Tibial nerve (tissue), 4 donors: ENCODE measurements around the gene MCC. TPM values are rescaled to one million over a fixed set of nuclear protein-coding genes. Genes with fewer than 3 reads are reported as not detected.
A peak's percentile ranks its signal among the peaks of the same experiment; 100 is the strongest.

Experiments used
- DNase-seq, 2 donors: peaks; one replicate each; pipeline ENCODE4 v3.0.0-alpha.2; 2019; ENCODE audit warnings: low spot score in 2 of 2
- H3K27ac ChIP-seq, 4 donors: fragments of 200-600 bp; sonication (generic) in 3 of 4; one replicate each; pipeline ENCODE4 v1.5.1; 2017 to 2019; ENCODE audit warnings: mild to moderate bottlenecking in 1 of 4
- H3K27me3 ChIP-seq, 2 donors: fragments of 200-600 bp; sonication (generic) in 1 of 2; one replicate each; pipeline versions ENCODE4 v1.5.1 to v1.6.0; 2017 to 2019
- H3K36me3 ChIP-seq, 3 donors: fragments of 200-600 bp; sonication (generic); one replicate each; pipeline ENCODE4 v1.5.1; 2018 to 2019
- H3K4me1 ChIP-seq, 4 donors: fragments of 200-600 bp; sonication (generic) in 3 of 4; one replicate each; pipeline ENCODE4 v1.5.1; 2017 to 2019
- H3K4me3 ChIP-seq, 4 donors: fragments of 200-600 bp; sonication (generic) in 3 of 4; one replicate each; pipeline ENCODE4 v1.5.1; 2017 to 2019; ENCODE audit warnings: mild to moderate bottlenecking in 1 of 4, moderate library complexity in 1 of 4
- H3K9me3 ChIP-seq, 4 donors: fragments of 200-600 bp; sonication (generic) in 3 of 4; one replicate each; pipeline ENCODE4 v1.5.1; 2017 to 2019
- EP300 ChIP-seq, 2 donors: sonication (generic); formaldehyde crosslinking; IDR thresholded peaks; one replicate each; pipeline ENCODE4 v1.6.1; 2017; ENCODE audit warnings: antibody characterized with exemption in 2 of 2, mild to moderate bottlenecking in 1 of 2
- POLR2A ChIP-seq, 2 donors: fragments of 450-650 bp; IDR thresholded peaks; one replicate each; pipeline ENCODE4 v1.6.1; 2017; ENCODE audit warnings: antibody characterized with exemption in 2 of 2, mild to moderate bottlenecking in 2 of 2, moderate library complexity in 2 of 2
- WGBS, 2 donors: methylation state at CpG; one replicate each; pipeline ENCODE4 v1.1.5; 2018; 5-methylcytosine and 5-hydroxymethylcytosine counted together
- total RNA-seq, 4 donors: library from RNA; depleted of rRNA; stranded (reverse); fragments of >200 nt; gene quantifications; one replicate each; pipeline ENCODE4 v1.1.0, GENCODE V29; 2016
- TF ChIP-seq, protein P1 (sequence below), 5 experiments: fragments of 200-600 bp in 3 of 5; fragments of 450-650 bp in 2 of 5; sonication (generic) in 3 of 5; IDR thresholded peaks; one replicate each; pipeline ENCODE4 v1.5.1; 2016 to 2019; ENCODE audit warnings: antibody characterized with exemption in 5 of 5, mild to moderate bottlenecking in 3 of 5, moderate library complexity in 2 of 5

Gene MCC
- total RNA-seq, 4 donors from 2014 or later = 55.5 to 122 (median 80.9) TPM

DNA sequence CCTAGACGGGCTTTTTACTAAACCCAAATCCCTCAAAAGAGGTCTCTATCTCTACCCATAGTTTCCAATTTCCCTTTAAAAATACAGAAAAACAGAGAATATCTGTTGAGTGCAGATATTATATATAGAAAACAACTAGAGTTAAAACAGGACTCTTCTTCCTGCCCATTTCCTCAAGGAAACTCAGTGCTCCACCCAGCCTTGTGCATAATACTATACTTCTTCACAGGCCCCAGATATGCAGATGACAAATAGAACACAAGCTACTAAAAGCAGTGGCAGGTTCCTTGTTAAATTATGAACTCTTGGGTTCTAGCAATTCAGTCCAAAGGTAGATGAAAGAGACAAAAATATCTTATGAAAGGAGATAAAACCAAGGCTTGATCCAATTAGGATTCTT lies 253.7 kb downstream of the MCC start:
- Histone ChIP-seq H3K36me3 (no peaks in the 10 kb centered on the region), H3K4me3 (no peak overlapping the region), H3K27me3 (no peaks in the 10 kb centered on the region), H3K27ac (no peak overlapping the region), H3K9me3 (no peaks in the 10 kb centered on the region), H3K4me1 (peaks cover 0 to 57% (median 18%) of the 10 kb centered on the region in 4 donors)
- WGBS, 2 donors = 56 to 71% methylated on average over 1 of the region's 1 CpG
- TF ChIP-seq EP300 (IDR thresholded peaks at IDR 0.05) = no peak
- TF ChIP-seq, protein P1, sequence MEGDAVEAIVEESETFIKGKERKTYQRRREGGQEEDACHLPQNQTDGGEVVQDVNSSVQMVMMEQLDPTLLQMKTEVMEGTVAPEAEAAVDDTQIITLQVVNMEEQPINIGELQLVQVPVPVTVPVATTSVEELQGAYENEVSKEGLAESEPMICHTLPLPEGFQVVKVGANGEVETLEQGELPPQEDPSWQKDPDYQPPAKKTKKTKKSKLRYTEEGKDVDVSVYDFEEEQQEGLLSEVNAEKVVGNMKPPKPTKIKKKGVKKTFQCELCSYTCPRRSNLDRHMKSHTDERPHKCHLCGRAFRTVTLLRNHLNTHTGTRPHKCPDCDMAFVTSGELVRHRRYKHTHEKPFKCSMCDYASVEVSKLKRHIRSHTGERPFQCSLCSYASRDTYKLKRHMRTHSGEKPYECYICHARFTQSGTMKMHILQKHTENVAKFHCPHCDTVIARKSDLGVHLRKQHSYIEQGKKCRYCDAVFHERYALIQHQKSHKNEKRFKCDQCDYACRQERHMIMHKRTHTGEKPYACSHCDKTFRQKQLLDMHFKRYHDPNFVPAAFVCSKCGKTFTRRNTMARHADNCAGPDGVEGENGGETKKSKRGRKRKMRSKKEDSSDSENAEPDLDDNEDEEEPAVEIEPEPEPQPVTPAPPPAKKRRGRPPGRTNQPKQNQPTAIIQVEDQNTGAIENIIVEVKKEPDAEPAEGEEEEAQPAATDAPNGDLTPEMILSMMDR (IDR thresholded peaks at IDR 0.05) = no peak
- TF ChIP-seq POLR2A (IDR thresholded peaks at IDR 0.05) = no peak
- no peak for DNase-seq

DNA sequence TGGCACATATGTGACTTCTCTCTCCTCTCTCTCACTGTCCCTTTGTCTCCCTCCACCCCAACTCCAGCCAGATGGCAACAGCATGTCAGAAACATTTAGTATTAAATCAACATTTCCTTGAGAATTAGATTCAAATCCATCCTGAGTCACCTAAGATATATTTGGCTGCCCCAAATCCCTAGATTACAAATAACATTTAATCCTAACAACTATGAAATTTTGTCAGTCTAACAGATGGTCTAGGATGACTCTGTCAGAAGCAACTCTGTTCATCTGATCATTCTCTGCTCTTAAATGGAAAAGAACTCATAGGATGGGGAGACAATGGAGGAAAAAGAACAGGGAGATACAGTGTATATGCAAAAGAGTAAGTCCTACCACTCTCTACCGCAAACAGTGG lies 254.6 kb downstream of the MCC start:
- no peak for TF ChIP-seq EP300 (IDR thresholded peaks at IDR 0.05)
- Histone ChIP-seq H3K4me1 (peaks cover 0 to 57% (median 18%) of the 10 kb centered on the region in 4 donors), H3K4me3 (no peak overlapping the region), H3K27me3 (no peaks in the 10 kb centered on the region), H3K36me3 (no peaks in the 10 kb centered on the region), H3K27ac (no peak overlapping the region), H3K9me3 (no peaks in the 10 kb centered on the region)
- 94 to 96% methylated on average over 1 of the region's 1 CpG for WGBS, 2 donors
- no peak for DNase-seq

DNA sequence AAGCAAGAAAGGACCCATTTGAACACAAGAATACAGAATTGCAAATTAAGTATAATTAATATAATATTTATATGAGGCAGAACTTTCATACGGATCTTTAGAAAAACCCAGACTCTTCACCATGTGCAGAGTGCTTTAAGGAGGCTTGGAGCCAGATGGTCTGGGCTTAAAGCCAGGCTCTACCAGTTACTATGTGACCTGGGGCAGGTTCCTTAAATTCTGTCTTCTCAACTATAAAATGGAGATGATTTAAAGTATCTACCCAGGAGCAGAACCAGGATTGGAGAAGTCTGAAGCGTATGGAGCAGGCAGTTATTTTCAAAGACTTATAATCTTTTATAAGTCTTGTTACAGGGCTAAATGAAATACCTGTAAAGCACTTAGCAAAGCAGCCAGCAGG lies 255.6 kb downstream of the MCC start:
- Histone ChIP-seq H3K9me3 (no peaks in the 10 kb centered on the region), H3K36me3 (no peaks in the 10 kb centered on the region), H3K4me1 (peaks cover 0 to 52% (median 18%) of the 10 kb centered on the region in 4 donors), H3K27me3 (no peaks in the 10 kb centered on the region), H3K27ac (peak overlapping the region in 2 of 4 donors; percentile 23 to 33), H3K4me3 (no peak overlapping the region)
- no peak for TF ChIP-seq EP300 (IDR thresholded peaks at IDR 0.05)
- DNase-seq = peak in 1 of 2 donors; percentile 29
- 50 to 55% methylated on average over 2 of the region's 2 CpGs for WGBS, 2 donors

DNA sequence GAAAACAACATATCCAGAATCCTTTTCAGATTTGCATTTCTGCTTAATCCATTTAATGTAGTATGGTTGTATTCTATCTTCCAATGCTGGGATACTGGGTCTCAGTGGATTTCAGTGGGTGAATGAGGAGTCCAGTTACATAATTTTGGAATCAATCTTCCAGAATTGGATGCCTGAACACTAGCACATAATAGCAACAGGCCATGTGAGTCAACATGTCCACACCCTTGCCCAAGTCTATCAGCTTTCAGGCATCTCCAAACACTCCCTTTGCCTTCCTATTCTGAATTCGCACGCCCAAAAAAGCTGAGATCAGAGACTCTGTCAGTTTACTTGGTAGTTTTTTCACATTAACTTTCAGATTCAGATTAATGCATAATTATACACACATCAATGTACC lies 256.0 kb downstream of the MCC start:
- no peak overlapping the region for H3K4me3 ChIP-seq
- TF ChIP-seq POLR2A (IDR thresholded peaks at IDR 0.05) (no peak), EP300 (IDR thresholded peaks at IDR 0.05) (no peak)
- TF ChIP-seq, protein P1 (IDR thresholded peaks at IDR 0.05) = no peak
- DNase-seq = no peak
- peak overlapping the region in 1 of 4 donors; percentile 33 for H3K27ac ChIP-seq
- H3K4me1 ChIP-seq = peaks cover 0 to 47% (median 18%) of the 10 kb centered on the region in 4 donors
- WGBS, 2 donors = 49 to 69% methylated on average over 2 of the region's 2 CpGs
- H3K27me3 ChIP-seq = no peaks in the 10 kb centered on the region
- no peaks in the 10 kb centered on the region for H3K9me3 ChIP-seq
- H3K36me3 ChIP-seq = no peaks in the 10 kb centered on the region

DNA sequence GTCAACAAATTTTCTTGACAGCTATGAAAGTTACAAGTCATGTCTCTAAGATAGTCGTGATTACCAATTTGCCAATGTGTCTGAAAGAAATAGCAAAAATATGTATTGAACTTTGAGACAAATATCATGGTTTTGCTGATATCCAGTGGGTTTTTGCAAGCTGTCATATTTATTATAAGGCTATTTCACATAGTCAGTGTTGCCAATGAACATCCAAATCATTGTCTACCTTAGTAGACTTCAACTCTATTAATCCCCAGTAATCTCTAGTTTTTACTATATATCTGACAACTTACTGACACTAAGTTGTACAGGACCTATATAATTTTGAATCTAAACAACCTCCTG lies 256.6 kb downstream of the MCC start:
- 68 to 76% methylated on average over 1 of the region's 1 CpG for WGBS, 2 donors
- H3K9me3 ChIP-seq = no peaks in the 10 kb centered on the region
- H3K4me1 ChIP-seq = peaks cover 0 to 47% (median 18%) of the 10 kb centered on the region in 4 donors
- TF ChIP-seq, protein P1 (IDR thresholded peaks at IDR 0.05) = no peak
- TF ChIP-seq EP300 (IDR thresholded peaks at IDR 0.05) = no peak
- TF ChIP-seq POLR2A (IDR thresholded peaks at IDR 0.05) = no peak
- H3K27me3 ChIP-seq = no peaks in the 10 kb centered on the region
- no peaks in the 10 kb centered on the region for H3K36me3 ChIP-seq
- no peak for DNase-seq
- no peak overlapping the region for H3K27ac ChIP-seq
- H3K4me3 ChIP-seq = no peak overlapping the region

DNA sequence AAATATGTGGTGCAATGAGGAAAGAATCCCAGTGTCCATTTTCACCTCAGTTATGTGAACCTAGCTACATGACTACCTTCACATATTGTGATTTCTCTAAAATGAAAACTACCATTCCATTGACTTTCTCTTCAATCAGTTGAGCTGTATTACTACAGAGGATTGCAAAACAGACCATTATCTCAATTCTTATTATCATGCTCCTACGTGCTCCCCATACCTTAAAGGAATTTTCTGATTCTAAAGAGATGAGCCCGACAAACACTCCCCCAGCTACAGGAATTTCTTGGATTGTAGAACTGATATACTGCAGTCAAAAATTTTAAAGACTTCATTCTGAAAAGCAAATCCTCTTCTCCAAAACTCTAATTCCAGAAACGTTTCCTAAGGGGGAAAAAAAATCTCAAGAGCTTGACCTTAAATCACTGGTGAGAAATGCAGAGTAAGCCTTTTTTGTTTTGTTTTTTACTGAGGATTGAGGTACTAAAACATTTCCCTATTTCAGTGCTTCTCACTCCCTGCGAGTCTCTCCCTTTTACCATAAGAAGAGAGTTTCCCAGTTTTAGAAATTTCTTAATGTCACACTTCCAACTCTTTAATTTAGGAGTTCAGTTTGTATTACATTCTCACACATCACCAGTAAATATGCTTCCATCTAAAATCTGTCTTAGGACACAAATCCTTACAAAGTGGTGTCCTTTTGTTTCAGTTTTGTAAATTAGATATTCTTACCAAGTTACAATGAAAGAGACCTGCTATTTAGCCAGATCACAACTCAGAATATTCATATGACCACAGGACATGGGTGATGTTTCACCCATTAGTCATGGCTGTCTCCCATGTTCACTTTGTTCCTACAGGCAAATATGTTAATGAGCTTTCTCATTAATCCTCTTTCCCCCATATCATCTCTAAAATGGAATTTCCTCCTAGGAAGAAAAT lies 257.3 kb downstream of the MCC start:
- Histone ChIP-seq H3K4me1 (peaks cover 0 to 47% (median 18%) of the 10 kb centered on the region in 4 donors), H3K27ac (no peak overlapping the region), H3K4me3 (no peak overlapping the region), H3K36me3 (no peaks in the 10 kb centered on the region), H3K27me3 (no peaks in the 10 kb centered on the region), H3K9me3 (no peaks in the 10 kb centered on the region)
- 55 to 56% methylated on average over 4 of the region's 4 CpGs for WGBS, 2 donors
- TF ChIP-seq, protein P1 (IDR thresholded peaks at IDR 0.05) = no peak
- no peak for DNase-seq
